Prostate gland (tissue), 2 donors: ENCODE measurements around the gene BFAR. TPM values are rescaled to one million over a fixed set of nuclear protein-coding genes. Genes with fewer than 3 reads are reported as not detected.

ENCODE experiments used
- DNase-seq: peaks from one replicate; pipeline ENCODE4 v3.0.0-alpha.2; 2019; ENCODE audit warnings: low spot score
- H3K27ac ChIP-seq, 2 donors: fragments of 200-600 bp; sonication (generic); 2 replicates each; pipeline ENCODE4 v1.5.1; 2017 to 2019
- H3K27me3 ChIP-seq: fragments of 200-600 bp; sonication (generic); replicated peaks from 2 replicates; pipeline ENCODE4 v1.5.1; 2019; ENCODE audit not compliant: insufficient read depth
- H3K36me3 ChIP-seq, 2 donors: fragments of 200-600 bp; sonication (generic); 1 replicate in 1 of 2; 2 replicates in 1 of 2; pipeline versions ENCODE4 v1.5.1 to v1.8.1; 2017 to 2019
- H3K4me1 ChIP-seq: fragments of 200-600 bp; sonication (generic); replicated peaks from 2 replicates; pipeline ENCODE4 v1.5.1; 2019
- H3K4me3 ChIP-seq, 2 donors: fragments of 200-600 bp; sonication (generic); 2 replicates each; pipeline ENCODE4 v1.5.1; 2017 to 2019
- H3K9me3 ChIP-seq: fragments of 200-600 bp; sonication (generic); 2 replicates; pipeline ENCODE4 v1.5.1; 2017
- POLR2A ChIP-seq: fragments of 450-650 bp; IDR thresholded peaks from one replicate; pipeline ENCODE4 v1.6.1; 2016; ENCODE audit warnings: antibody characterized with exemption, mild to moderate bottlenecking
- POLR2AphosphoS5 ChIP-seq: sonication (generic); formaldehyde crosslinking; IDR thresholded peaks from one replicate; pipeline ENCODE4 v1.6.1; 2017; ENCODE audit warnings: antibody characterized with exemption
- WGBS: methylation state at CpG from one replicate; pipeline ENCODE4 v1.1.5; 2018; 5-methylcytosine and 5-hydroxymethylcytosine counted together
- intact Hi-C: fragments of 100-400 bp; cut with DNase I; formaldehyde crosslinking; loops from one replicate; pipeline ENCODE4 v1.14.2; 2022
- total RNA-seq, 2 donors: library from RNA; depleted of rRNA; stranded (reverse); fragments of >200 nt; gene quantifications; one replicate each; pipeline ENCODE4 v1.1.0, GENCODE V29; 2016
- TF ChIP-seq, protein P1 (sequence below), 4 experiments: fragments of 200-600 bp in 2 of 4; fragments of 450-650 bp in 2 of 4; sonication (generic) in 2 of 4; IDR thresholded peaks; 1 replicate in 3 of 4; 2 replicates in 1 of 4; pipeline ENCODE4 v1.5.1; 2016 to 2019; ENCODE audit warnings: antibody characterized with exemption in 4 of 4, mild to moderate bottlenecking in 2 of 4, moderate library complexity in 2 of 4

The BFAR gene
- total RNA-seq, 2 donors from 2014 or later = 30.3 to 67.9 TPM

DNA sequence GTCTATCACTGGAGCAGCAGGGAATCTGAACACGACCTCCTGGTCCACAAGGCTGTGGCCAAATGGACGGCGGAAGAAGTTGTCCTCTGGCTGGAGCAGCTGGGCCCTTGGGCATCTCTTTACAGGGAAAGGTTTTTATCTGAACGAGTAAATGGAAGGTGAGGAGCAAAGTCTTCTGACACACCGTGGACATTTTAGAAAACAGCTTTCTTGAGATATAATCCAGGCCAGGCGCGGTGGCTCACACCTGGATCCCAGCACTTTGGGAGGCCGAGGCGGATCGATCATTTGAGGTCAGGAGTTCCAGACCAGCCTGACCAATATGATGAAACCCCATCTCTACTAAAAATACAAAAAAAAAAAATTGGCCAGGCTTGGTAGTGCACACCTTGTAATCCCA is 17.1 kb downstream of the BFAR start:
- Histone ChIP-seq H3K4me3 (no peak overlapping the region), H3K36me3 (peaks cover 6 to 7% of the 10 kb centered on the region in 2 donors), H3K4me1 (no peaks in the 10 kb centered on the region), H3K9me3 (no peaks in the 10 kb centered on the region), H3K27ac (no peak overlapping the region), H3K27me3 (no peaks in the 10 kb centered on the region)
- TF ChIP-seq POLR2A (no peak), POLR2AphosphoS5 (no peak)
- TF ChIP-seq, protein P1, sequence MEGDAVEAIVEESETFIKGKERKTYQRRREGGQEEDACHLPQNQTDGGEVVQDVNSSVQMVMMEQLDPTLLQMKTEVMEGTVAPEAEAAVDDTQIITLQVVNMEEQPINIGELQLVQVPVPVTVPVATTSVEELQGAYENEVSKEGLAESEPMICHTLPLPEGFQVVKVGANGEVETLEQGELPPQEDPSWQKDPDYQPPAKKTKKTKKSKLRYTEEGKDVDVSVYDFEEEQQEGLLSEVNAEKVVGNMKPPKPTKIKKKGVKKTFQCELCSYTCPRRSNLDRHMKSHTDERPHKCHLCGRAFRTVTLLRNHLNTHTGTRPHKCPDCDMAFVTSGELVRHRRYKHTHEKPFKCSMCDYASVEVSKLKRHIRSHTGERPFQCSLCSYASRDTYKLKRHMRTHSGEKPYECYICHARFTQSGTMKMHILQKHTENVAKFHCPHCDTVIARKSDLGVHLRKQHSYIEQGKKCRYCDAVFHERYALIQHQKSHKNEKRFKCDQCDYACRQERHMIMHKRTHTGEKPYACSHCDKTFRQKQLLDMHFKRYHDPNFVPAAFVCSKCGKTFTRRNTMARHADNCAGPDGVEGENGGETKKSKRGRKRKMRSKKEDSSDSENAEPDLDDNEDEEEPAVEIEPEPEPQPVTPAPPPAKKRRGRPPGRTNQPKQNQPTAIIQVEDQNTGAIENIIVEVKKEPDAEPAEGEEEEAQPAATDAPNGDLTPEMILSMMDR (IDR thresholded peaks at IDR 0.05) = no peak
- DNase-seq = no peak
- 94% methylated on average over 10 of the region's 10 CpGs for WGBS
- intact Hi-C loops = no loop called here

DNA sequence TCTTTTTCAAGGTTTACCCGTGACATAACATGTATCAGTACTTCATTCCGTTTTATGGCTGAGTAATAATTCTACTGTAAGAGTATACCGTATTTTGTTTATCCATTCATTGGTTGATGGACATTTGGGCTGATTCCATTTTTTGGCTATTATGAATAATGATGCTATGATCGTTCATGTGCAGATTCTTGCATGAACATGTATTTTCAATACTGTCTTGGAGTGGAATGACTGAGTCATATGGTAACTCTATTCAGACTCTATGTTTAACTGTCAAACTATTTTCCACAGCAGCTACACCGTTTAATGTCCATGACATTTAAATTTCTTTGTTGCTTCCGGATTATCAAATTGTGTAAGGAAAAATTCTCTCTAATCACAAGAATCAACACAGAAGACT is 17.9 kb downstream of the BFAR start:
- Histone ChIP-seq H3K36me3 (peaks cover 6 to 7% of the 10 kb centered on the region in 2 donors), H3K27me3 (no peaks in the 10 kb centered on the region), H3K4me1 (no peaks in the 10 kb centered on the region), H3K27ac (no peak overlapping the region), H3K4me3 (no peak overlapping the region), H3K9me3 (no peaks in the 10 kb centered on the region)
- 78% methylated on average over 6 of the region's 6 CpGs for WGBS
- TF ChIP-seq POLR2AphosphoS5 (no peak), POLR2A (no peak)
- TF ChIP-seq, protein P1 (IDR thresholded peaks at IDR 0.05) = no peak
- no peak for DNase-seq
- intact Hi-C loops = no loop called here

DNA sequence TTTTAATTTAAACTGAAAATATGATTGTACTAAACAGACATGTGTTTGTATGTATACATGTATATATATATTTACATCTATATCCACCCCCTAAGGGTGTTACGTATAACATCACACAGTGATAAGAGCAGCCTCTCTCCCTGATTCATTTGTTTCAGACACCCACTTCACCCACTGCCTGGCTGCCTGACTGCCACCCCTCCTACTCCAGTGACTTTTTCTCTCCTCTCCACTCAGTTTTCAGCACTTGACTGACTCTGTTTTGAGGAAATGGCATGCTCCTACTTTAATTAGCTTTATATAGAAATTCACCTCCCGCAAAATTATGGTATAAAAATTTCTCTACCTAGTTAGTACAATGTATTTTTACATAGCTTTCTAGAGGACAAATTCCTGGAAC is 20.0 kb downstream of the BFAR start:
- no peak overlapping the region for H3K4me3 ChIP-seq
- no peak overlapping the region for H3K27ac ChIP-seq
- no peaks in the 10 kb centered on the region for H3K9me3 ChIP-seq
- peaks cover 6 to 7% of the 10 kb centered on the region in 2 donors for H3K36me3 ChIP-seq
- no peak for DNase-seq
- WGBS = 100% methylated on average over 2 of the region's 2 CpGs
- TF ChIP-seq POLR2AphosphoS5 = no peak
- no peak for TF ChIP-seq POLR2A
- TF ChIP-seq, protein P1 (IDR thresholded peaks at IDR 0.05) = no peak
- no peaks in the 10 kb centered on the region for H3K27me3 ChIP-seq
- intact Hi-C loops = no loop called here
- H3K4me1 ChIP-seq = no peaks in the 10 kb centered on the region

DNA sequence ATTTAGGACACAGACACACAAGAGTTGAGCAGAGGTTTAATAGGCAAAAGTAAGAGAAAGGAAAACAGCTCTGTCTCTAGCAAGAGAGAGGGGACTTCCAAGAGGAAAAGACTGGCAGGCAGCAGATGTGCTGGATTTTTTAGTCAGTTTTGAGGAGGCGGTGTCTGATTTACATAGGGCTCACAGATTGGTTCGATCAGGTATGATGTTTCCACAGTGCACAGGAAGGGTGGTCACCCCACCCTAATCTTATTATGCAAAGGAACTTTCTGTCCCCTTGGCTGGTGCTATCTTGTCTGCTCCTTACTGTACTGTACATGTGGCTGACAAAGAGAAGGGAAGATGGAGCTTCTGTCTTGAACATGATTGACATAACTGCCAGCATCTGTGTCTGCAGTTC is 25.3 kb downstream of the BFAR start:
- H3K9me3 ChIP-seq = no peaks in the 10 kb centered on the region
- no peak for DNase-seq
- no peaks in the 10 kb centered on the region for H3K27me3 ChIP-seq
- H3K4me3 ChIP-seq = no peak overlapping the region
- no peak overlapping the region for H3K27ac ChIP-seq
- intact Hi-C loops = no loop called here
- TF ChIP-seq POLR2AphosphoS5 = no peak
- 74% methylated on average over 2 of the region's 2 CpGs for WGBS
- H3K36me3 ChIP-seq = peaks cover 4 to 9% of the 10 kb centered on the region in 2 donors
- no peaks in the 10 kb centered on the region for H3K4me1 ChIP-seq

DNA sequence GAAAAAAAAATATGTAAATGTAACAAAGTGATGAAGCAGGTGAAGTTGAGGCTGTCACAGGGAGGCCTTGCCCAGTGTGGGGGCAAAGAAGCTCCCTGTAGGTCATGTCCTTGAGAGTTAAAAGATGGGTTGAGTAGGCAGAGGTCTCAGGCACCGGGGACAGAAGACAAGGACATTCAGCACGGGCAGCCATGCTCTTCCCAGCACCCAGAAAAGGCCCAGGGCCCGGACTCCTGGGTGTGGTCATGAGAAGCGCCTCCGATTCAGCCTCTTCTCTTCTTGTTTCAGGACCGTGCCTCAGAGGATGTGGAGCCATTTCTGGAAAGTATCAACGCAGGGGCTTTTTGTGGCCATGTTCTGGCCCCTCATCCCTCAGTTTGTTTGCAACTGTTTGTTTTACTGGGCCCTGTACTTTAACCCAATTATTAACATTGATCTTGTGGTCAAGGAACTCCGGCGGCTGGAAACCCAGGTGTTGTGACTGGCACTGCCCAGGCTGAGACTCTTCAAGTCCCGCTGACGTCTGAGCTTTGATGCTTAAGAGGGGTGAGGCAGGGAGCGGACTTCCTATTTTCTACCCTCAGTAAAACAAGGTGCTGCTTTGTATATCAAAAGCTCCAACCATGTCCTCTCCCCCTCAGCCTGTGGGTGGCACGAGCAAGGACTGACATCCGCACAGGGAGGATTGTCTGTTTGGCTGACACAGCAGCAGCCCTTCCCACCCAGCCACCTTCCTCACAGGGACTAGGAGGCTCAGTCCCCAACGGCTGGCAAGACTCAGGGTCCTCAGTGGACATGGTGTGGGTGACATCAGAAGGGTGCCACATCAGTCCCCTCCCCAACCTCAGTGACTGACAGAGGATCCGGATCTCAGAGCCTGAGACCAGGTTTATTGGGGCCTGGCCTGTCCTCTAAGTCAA is 34.9 kb downstream of the BFAR start:
- DNase-seq = no peak
- WGBS = 84% methylated on average over 16 of the region's 16 CpGs
- no peak overlapping the region for H3K27ac ChIP-seq
- intact Hi-C loops = no loop called here
- H3K36me3 ChIP-seq = peaks cover 0 to 10% of the 10 kb centered on the region in 2 donors
- H3K27me3 ChIP-seq = no peaks in the 10 kb centered on the region
- no peaks in the 10 kb centered on the region for H3K9me3 ChIP-seq
- H3K4me3 ChIP-seq = no peak overlapping the region
- TF ChIP-seq, protein P1 (IDR thresholded peaks at IDR 0.05) = no peak
- TF ChIP-seq POLR2A (no peak), POLR2AphosphoS5 (no peak)
- no peaks in the 10 kb centered on the region for H3K4me1 ChIP-seq
